Measurements from ENCODE around the gene ARMC12.

The ARMC12 gene

GRCh38 chr6:35774116-35774794 lies 37.4 kb downstream of the ARMC12 start:
- no peak for DNase-seq (ENCODE audit: low read depth in 3 of 3, low spot score in 1 of 3)

- no peak for DNase-seq (ENCODE audit: low read depth in 3 of 3, low spot score in 1 of 3)
These were observed 38.2 kb downstream of the ARMC12 start for GRCh38 chr6:35775031-35775430.

DNA sequence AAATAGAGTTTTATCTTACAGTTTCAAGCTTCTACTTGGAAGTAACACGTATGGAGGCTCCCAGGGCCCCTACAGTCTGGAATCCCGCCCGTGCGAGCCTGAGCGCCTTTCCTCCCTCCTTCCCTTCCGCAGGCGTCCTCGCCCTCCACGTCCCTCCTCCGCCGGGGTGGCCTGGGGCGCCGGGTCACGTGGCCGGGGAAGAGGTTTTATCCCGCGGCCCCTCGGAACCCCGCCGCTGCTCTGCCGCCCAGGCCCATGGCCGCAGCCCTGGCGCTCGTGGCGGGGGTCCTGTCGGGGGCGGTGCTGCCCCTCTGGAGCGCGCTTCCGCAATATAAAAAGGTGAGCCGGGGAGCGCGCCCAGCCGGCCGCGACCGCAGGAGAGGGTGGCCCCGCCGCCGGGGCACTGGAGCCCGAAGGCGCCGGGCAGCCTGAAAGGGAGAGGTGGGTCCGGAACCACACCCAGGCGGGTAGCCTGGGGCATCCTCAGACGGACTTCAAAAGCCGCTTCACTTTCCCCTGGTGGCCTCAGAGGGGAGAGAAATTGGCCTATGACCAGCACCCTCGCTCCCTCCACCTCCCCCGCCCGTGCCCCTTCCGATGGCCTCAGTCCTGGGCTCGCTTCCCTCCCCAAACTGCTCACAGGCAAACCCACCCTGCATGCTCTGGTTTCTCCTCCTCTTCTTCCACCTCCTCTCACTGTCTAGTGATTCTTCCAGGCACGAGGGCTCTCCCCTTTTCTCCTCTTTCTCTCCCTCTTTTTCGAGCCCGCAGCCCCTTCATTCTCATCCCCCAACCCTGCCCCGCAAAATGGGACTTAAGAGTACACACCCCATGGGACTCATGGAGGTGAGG lies 39.8 kb downstream of the ARMC12 start, which contains the start of gene CLPSL2:
CLPSL2 (plus strand) TSS at position 235 of the 852 bp plus-strand sequence; CDS start at position 256, 21 bp downstream.
- DNase-seq (ENCODE audit: low read depth in 3 of 3, low spot score in 1 of 3) = no peak

GRCh38 chr6:35777356-35778102 lies 40.7 kb downstream of the ARMC12 start:
- DNase-seq (ENCODE audit: low read depth in 3 of 3, low spot score in 1 of 3) = no peak

GRCh38 chr6:35778437-35778836 lies 41.6 kb downstream of the ARMC12 start:
- no peak for DNase-seq (ENCODE audit: low read depth in 3 of 3, low spot score in 1 of 3)

- no peak for DNase-seq (ENCODE audit: low read depth in 3 of 3, low spot score in 1 of 3)
These were observed 43.9 kb downstream of the ARMC12 start, which contains the start of gene CLPSL1 for GRCh38 chr6:35780719-35781118. Gene CLPSL1, plus strand, starts transcription at chr6:35781019. Its CDS starts 92 bp downstream, at chr6:35781111.

DNA sequence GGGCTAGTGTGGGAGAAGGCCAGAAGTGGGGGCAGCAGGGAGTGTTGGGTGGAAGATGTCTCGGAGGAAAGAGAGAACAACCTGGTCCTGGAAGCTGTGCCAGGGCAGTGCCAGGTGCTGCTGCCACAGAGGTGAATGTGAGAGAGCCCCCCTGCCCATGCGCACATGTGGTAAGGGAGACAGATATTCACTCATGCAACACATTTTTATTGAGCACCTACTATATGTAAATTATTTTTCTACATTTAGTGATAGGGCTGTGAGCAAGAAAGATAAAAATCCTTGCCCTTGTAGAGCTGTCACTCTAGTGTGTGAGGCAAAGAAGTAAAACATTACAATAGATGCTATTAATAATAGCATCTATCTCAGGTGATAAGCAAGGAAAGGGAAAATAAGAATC lies 44.5 kb downstream of the ARMC12 start:
- no peak for DNase-seq (ENCODE audit: low read depth in 3 of 3, low spot score in 1 of 3)

DNA sequence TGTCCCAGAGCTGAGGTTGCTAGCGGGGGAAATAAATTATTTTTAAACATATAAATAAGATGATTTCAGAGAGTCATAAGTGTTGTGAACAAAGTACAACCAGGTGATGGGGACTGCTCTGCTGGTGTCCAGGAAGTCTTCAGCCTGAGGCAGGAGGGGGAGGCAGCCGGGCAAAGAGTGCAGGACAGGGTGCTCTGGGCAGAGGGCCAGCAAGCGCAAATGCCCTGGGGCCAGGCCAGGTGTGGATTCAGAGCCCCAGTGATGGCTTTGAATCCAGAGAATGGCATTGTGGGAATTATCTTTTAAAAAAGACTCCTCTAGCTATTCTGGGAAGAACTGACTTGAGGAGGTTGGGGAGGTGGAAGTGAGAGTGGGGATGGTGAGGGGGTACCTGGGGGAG lies 45.6 kb downstream of the ARMC12 start:
- DNase-seq (ENCODE audit: low read depth in 3 of 3, low spot score in 1 of 3) = no peak

DNA sequence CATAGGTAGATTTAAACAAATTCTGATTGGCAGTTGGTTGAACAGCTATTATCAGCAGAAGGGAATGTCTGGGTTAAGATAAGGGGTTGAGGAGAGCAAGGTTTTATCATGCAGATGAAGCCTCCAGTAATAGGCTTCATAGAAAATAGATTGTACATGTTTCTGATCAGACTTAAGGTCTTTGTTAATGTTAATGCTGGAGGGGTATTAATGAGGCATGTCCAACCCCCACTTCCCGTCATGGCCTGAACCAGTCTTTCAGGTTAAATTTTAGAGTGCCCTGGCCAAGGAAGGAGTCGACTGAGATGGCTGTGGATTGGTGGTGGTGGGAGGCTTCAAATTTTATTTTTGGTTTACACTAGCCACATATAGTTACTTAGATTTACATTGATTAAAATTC lies 47.4 kb downstream of the ARMC12 start:
- DNase-seq (ENCODE audit: low read depth in 3 of 3, low spot score in 1 of 3) = no peak

DNA sequence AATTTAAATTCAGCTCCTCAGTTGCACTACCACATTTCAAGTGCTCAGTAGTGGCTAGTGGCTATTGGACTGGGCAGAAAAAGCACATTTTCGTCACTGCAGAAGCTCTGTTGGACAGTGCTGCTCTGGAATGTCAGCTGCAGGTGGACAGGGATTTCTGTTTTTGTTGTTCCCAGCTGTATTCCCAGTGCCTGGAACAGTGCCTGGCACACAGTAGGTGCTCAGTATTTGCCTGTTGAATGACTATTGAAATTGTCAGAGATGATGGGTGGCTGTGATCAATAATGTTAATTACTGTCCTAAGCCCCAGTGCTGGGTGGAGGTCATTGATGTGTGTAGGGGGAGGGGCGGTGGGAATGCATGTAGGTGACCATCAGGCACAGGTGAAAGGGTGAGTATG lies 49.4 kb downstream of the ARMC12 start:
- no peak for DNase-seq (ENCODE audit: low read depth in 3 of 3, low spot score in 1 of 3)

DNA sequence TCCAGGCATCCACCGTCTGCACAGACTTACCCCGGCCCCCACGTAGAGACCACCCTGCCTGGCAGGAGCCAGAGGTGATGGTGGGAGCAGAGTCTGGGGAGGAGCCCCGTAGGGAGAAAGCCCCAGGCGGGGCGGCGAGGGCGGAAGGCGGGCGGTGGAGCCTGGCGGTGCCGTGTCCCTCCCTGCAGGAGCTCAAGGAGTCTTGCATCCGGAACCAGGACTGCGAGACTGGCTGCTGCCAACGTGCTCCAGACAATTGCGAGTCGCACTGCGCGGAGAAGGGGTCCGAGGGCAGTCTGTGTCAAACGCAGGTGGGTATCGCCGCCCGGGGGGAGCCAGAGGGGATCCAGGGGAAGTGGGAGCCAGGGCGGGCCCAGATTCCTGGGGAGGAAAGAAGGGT lies 50.0 kb downstream of the ARMC12 start:
- DNase-seq (ENCODE audit: low read depth in 3 of 3, low spot score in 1 of 3) = no peak

GRCh38 chr6:35787266-35788218 lies 50.7 kb downstream of the ARMC12 start:
- DNase-seq (ENCODE audit: low read depth in 3 of 3, low spot score in 1 of 3) = no peak

GRCh38 chr6:35788423-35788982 lies 51.7 kb downstream of the ARMC12 start:
- no peak for DNase-seq (ENCODE audit: low read depth in 3 of 3, low spot score in 1 of 3)

- DNase-seq (ENCODE audit: low read depth in 3 of 3, low spot score in 1 of 3) = no peak
These were observed 53.9 kb downstream of the ARMC12 start for GRCh38 chr6:35790683-35791082.

GRCh38 chr6:35794536-35795452 lies 58.0 kb downstream of the ARMC12 start:
- no peak for DNase-seq (ENCODE audit: low read depth in 3 of 3, low spot score in 1 of 3)

- DNase-seq (ENCODE audit: low read depth in 3 of 3, low spot score in 1 of 3) = no peak
These were observed 58.7 kb downstream of the ARMC12 start for GRCh38 chr6:35795453-35796071.

DNA sequence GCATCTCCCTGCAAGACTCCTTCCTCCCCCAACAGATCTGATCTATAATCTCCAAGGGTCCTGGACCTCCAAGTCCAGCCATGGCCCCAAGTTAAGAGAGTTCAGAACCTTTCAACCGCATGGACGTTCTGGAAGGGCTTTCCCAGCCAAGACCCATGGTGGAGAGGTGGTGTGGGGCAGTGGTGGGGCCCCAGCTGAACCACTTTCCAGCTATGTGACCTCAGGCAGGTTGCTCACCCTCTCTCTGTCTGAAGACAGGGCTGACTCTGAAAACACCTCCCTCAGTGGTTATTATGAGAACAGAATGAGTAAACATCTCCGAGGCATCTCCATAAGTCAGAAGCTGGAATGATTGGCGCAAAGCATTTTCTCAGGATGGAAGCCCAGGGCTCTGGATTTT lies 59.4 kb downstream of the ARMC12 start:
- DNase-seq (ENCODE audit: low read depth in 3 of 3, low spot score in 1 of 3) = no peak

- no peak for DNase-seq (ENCODE audit: low read depth in 3 of 3, low spot score in 1 of 3)
These were observed 61.1 kb downstream of the ARMC12 start for GRCh38 chr6:35797837-35798526.
